ENCODE results near the gene FAM98B.

- TF ChIP-seq ZNF274 (IDR thresholded peaks at IDR 0.05; ENCODE audit: low read depth, low read length): no peak
- no peak for TF ChIP-seq SUZ12 (IDR thresholded peaks at IDR 0.05; ENCODE audit: extremely low read depth, insufficient read depth, insufficient read length)
Observed at GRCh38 chr15:38463893-38464292, 10.0 kb downstream of the FAM98B start.
